ENCODE data around the gene CSF1R. TPM values are rescaled to one million over a fixed set of nuclear protein-coding genes. Genes with fewer than 3 reads are reported as not detected.

Gene CSF1R
- total RNA-seq, 1 experiment from 2014 or later = not detected

DNA sequence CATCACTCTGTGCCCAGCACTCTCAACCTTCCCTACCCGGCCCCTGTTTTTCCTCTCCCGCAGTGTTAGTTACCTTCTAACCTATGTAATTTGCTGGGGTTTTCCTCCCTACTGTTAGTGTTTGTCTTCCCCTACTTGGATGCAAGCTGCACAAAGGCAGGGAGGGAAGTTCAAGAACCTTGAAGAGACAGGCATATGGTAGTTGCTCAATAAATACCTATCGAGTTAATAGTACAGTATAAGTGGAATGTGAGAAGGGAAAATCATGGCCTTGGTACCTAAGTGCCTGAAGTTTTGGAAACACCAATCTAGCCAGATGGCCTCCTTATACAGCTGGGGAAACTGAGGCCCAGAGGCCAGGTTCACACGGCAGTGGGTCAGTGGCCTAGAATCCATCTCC is 45.1 kb upstream of the CSF1R start:
- no TSS peak for BruUV-seq (replicated peaks)
- Histone ChIP-seq H3K27me3 (replicated peaks; ENCODE audit: insufficient read depth, low read depth, low read length, poor library complexity) (no peaks in the 10 kb centered on the region), H3K9me3 (ENCODE audit: low read depth, low read length, poor library complexity, severe bottlenecking) (no peaks in the 10 kb centered on the region), H3K27ac (ENCODE audit: low read depth, low read length, poor library complexity, severe bottlenecking) (no peak overlapping the region), H3K4me3 (ENCODE audit: low read depth, low read length, poor library complexity, severe bottlenecking) (no peak overlapping the region), H3K36me3 (ENCODE audit: insufficient read depth, low read length, poor library complexity, severe bottlenecking) (peaks cover 11% of the 10 kb centered on the region), H3K4me1 (ENCODE audit: insufficient read depth, low read length, poor library complexity, severe bottlenecking) (no peaks in the 10 kb centered on the region)
- no peak for TF ChIP-seq CTCF (conservative IDR thresholded peaks at IDR 0.05; ENCODE audit: low read depth, low read length)
- TF ChIP-seq EZH2 (IDR thresholded peaks at IDR 0.05; ENCODE audit: borderline replicate concordance, low read depth, low read length, poor library complexity, severe bottlenecking) = no peak
- ChIA-PET POLR2A (ENCODE audit: low non-redundant PET) (no interaction called here), CTCF (no interaction called here)
- intact Hi-C loops (cut with micrococcal nuclease; ENCODE audit: unreplicated experiment) = loop anchor here (2.0 kb wide), 1 partner anchor 305 kb away; no protein-coding TSS in a partner anchor
- no peak for DNase-seq (ENCODE audit: low spot score)

DNA sequence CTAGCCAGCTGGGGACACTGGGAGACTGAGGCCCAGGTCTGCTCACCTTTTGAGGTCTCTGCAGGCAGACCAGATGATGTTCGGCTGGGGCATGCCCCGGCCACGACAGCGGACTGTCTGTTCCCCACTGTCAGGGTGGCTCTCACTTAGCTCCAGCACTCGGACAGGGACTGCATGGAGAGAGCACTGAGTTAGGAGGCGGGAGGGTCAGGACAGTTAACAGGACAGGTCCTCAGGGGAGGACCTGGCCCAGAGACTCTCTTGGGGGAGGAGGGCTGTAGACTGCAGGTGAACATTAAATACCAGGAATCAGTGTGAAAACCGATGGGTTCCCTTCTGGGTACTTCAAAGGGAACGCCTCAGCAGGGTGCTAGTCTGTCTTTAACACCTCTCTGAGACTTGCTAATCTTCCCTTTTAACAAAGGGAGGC is 44.2 kb upstream of the CSF1R start:
- BruUV-seq (replicated peaks) = no TSS peak
- no peak for TF ChIP-seq EZH2 (IDR thresholded peaks at IDR 0.05; ENCODE audit: borderline replicate concordance, low read depth, low read length, poor library complexity, severe bottlenecking)
- TF ChIP-seq CTCF (conservative IDR thresholded peaks at IDR 0.05; ENCODE audit: low read depth, low read length) = no peak
- Histone ChIP-seq H3K27ac (ENCODE audit: low read depth, low read length, poor library complexity, severe bottlenecking) (no peak overlapping the region), H3K4me3 (ENCODE audit: low read depth, low read length, poor library complexity, severe bottlenecking) (no peak overlapping the region), H3K4me1 (ENCODE audit: insufficient read depth, low read length, poor library complexity, severe bottlenecking) (no peaks in the 10 kb centered on the region), H3K36me3 (ENCODE audit: insufficient read depth, low read length, poor library complexity, severe bottlenecking) (peaks cover 15% of the 10 kb centered on the region), H3K9me3 (ENCODE audit: low read depth, low read length, poor library complexity, severe bottlenecking) (no peaks in the 10 kb centered on the region), H3K27me3 (replicated peaks; ENCODE audit: insufficient read depth, low read depth, low read length, poor library complexity) (no peaks in the 10 kb centered on the region)
- ChIA-PET CTCF (interaction anchor here (0.6 kb wide), 1 partner anchor 217 kb away, joined by 15 read pairs; no protein-coding TSS in a partner anchor), POLR2A (ENCODE audit: low non-redundant PET) (no interaction called here)
- DNase-seq (ENCODE audit: low spot score) = no peak
- intact Hi-C loops (cut with micrococcal nuclease; ENCODE audit: unreplicated experiment) = loop anchor here (1.0 to 2.0 kb wide), 3 partner anchors 45 to 306 kb away; no protein-coding TSS in a partner anchor

- no peak overlapping the region for H3K27ac ChIP-seq (ENCODE audit: low read depth, low read length, poor library complexity, severe bottlenecking)
- H3K4me3 ChIP-seq (ENCODE audit: low read depth, low read length, poor library complexity, severe bottlenecking) = no peak overlapping the region
- ChIA-PET CTCF (interaction anchor here (0.6 kb wide), 1 partner anchor 218 kb away, joined by 15 read pairs; no protein-coding TSS in a partner anchor), POLR2A (ENCODE audit: low non-redundant PET) (no interaction called here)
- BruUV-seq (replicated peaks) = no TSS peak
- TF ChIP-seq CTCF (conservative IDR thresholded peaks at IDR 0.05; ENCODE audit: low read depth, low read length) (peak; percentile 94), EZH2 (IDR thresholded peaks at IDR 0.05; ENCODE audit: borderline replicate concordance, low read depth, low read length, poor library complexity, severe bottlenecking) (no peak)
- peaks cover 15% of the 10 kb centered on the region for H3K36me3 ChIP-seq (ENCODE audit: insufficient read depth, low read length, poor library complexity, severe bottlenecking)
- H3K9me3 ChIP-seq (ENCODE audit: low read depth, low read length, poor library complexity, severe bottlenecking) = no peaks in the 10 kb centered on the region
- H3K27me3 ChIP-seq (replicated peaks; ENCODE audit: insufficient read depth, low read depth, low read length, poor library complexity) = no peaks in the 10 kb centered on the region
- no peaks in the 10 kb centered on the region for H3K4me1 ChIP-seq (ENCODE audit: insufficient read depth, low read length, poor library complexity, severe bottlenecking)
- peak; percentile 67 for DNase-seq (ENCODE audit: low spot score)
- intact Hi-C loops (cut with micrococcal nuclease; ENCODE audit: unreplicated experiment) = loop anchor here (1.0 to 2.0 kb wide), 3 partner anchors 45 to 307 kb away; no protein-coding TSS in a partner anchor
These were observed 43.6 kb upstream of the CSF1R start for GRCh38 chr5:150129813-150130492.
